ENCODE results near the gene WDFY4.

Gene WDFY4

GRCh38 chr10:48745662-48746245 is 61.1 kb downstream of the WDFY4 start:
- no peak for DNase-seq

GRCh38 chr10:48748573-48748972 is 63.9 kb downstream of the WDFY4 start:
- no peak for DNase-seq

GRCh38 chr10:48749254-48749787 is 64.6 kb downstream of the WDFY4 start:
- DNase-seq, result no peak

GRCh38 chr10:48750019-48750418 is 65.3 kb downstream of the WDFY4 start:
- DNase-seq, result no peak

- DNase-seq, result no peak
These were observed 66.3 kb downstream of the WDFY4 start for GRCh38 chr10:48750991-48751390.

GRCh38 chr10:48751730-48752129 is 67.1 kb downstream of the WDFY4 start:
- DNase-seq, result no peak

DNA sequence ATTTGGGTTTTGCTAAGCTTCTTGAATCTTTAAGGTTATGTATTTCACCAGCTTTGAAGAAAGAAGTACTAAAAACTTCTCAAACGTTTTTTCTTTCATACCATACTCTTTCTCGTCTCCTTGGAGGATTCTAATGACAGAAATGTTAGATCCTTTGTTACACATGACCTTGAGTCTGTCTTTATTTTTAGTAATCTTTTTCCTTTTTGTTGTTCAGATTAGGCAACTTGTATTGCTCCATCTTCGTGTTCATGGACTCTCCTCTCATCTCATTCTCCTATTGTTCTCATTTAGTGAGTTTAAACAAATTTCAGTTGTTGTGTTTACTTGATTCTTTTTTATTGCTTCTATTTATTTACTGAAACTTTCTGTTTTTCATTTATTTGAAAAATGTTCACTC is 73.7 kb downstream of the WDFY4 start:
- DNase-seq, result no peak

GRCh38 chr10:48759113-48759901 is 74.6 kb downstream of the WDFY4 start:
- DNase-seq, result peak; percentile 1

DNA sequence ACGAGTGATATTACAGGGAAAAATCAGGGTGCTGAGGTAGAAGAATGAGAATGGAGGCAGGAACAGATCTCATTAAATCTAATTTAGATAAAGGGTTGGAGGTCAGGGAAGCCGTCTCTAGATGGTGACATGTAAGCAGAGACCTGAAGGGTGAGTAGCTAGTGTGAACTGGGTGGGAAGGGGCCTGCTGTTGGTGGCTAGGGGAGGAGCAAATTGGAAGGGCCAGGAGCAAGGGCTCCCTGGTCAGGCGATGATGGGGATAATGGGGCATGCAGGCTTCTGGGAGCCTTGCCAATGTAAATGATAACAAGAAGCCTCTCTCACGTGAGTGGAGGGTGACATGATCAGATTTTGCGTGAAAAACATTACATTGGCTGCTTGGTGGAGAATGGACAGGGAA is 76.3 kb downstream of the WDFY4 start:
- peak; percentile 12 for DNase-seq

DNA sequence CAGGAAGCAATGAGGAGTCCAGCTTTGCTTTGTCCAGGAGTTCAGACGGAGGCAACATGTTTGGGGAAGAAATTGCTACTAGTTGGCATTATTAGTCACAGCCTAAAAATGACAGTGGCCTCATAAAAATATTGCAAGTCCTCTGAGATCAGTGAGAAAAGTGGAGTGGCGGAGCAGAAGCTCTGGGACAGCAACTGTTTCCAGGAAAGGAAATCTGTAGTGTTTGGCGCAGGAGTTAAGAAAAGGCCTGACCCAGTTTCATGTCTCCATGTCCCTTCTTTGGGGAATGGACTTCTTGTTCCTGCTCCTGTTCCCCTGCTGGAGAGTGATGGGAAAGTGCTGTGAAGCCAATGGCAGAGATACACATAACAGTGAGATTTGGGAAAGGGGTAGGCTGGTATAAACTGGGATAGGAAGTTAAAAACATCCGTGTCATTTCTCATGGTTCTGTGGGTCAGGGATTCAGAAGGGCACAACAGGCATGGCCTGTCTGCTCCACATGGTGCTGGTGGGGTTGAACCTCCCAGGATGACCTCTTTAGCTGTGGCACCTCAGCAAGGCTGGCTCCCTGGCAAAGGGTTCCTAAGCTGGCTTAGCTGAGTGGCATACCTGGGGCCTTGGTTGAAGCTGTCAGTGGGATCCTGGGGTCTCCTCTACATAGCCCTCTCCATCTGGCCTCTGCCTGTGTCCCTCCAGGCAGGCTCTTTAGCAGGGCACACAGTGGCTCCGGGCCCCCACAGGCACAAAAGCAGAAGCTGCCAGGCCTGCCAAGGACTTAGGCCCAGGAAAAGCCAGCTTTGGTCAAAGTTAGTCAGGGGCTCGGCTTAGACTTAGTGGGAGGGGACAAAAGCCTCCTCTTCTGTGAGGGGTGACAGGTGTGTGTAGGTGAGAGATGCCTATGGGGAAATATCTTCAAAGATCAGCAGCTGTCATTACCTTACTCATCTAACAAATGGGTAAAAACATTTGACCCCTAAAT is 77.7 kb downstream of the WDFY4 start:
- DNase-seq, result no peak

DNA sequence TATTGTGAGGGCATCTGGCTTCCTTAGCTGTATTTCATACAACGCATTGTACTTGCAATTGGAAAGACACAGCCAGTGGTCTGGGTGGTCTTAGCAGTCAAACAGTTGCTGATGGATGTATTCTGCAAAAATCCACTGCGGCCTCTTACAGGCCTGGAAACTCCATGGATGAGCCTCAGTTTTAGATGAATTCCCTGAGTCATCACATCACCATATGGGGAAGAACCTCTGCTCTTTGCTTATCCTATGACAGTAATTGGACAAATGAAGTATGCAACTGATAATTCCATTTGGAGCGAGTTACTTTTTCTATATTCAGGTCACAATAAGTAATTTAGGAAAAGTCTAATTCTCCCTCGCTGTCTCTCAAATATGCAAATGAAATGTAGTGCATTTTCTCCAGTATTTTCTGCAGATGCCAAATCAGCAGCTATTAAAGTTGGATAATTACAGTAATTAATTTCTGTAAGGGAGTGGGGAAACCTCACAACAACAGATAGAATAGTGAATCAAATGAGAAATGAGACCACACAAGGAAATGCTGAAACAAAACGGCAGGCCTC is 78.8 kb downstream of the WDFY4 start:
- DNase-seq, result no peak

- no peak for DNase-seq
These were observed 79.8 kb downstream of the WDFY4 start for GRCh38 chr10:48764486-48764885.

GRCh38 chr10:48765039-48765438 is 80.4 kb downstream of the WDFY4 start:
- no peak for DNase-seq

DNA sequence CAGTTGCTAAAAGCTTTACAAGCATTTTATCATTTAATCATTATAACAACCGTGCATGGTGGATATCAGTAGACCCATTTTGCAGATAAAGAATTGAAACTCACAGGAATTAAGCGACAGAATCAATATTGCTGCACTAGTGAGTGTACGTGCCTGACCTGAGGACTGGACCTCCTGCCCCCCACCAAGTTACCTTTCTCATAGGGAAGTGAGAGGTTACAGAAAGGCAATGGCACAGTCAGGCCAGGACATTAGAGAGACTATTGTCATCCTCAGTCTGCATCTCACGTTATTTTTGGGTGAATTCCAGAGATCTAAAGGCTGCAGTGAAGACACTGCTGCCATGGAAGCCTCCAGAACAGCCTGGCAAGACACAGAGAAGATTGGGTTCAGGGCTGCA is 80.9 kb downstream of the WDFY4 start:
- no peak for DNase-seq

DNA sequence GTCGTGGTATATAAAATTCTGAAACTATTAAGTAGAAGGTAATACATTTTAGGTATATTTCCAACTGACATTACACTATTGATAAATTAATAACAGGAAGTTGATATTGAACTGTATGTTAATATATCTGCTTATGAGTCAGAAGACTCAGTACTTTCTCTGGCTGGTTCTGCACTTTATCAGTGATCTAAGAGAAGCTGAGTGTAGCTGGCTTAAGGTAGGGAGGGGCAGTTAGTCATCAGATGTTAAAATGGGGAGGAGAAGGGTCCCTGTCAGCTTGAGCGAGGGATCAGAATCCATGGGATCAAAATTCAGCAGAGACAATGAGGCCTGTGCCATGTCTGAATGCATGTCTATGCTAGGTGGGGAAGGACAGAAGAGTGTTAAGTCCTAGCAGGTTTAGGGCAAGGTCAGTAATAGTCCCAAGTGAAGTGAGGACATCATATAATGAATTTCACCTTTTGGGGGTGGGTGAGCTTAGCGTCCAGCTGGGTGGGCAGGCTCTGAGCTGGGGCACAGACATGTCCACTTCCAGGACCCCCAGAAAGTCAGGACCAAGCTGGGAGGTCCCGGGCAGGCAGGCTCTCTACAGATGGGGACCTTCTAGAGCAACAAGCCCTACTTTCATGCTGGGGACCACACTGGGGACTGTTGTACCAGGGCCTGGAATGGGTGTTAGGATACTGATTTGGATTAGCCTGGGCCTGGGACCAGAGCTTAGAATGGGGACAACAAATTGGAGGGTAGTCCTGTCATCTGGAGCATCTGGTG is 82.9 kb downstream of the WDFY4 start:
- DNase-seq, result no peak

DNA sequence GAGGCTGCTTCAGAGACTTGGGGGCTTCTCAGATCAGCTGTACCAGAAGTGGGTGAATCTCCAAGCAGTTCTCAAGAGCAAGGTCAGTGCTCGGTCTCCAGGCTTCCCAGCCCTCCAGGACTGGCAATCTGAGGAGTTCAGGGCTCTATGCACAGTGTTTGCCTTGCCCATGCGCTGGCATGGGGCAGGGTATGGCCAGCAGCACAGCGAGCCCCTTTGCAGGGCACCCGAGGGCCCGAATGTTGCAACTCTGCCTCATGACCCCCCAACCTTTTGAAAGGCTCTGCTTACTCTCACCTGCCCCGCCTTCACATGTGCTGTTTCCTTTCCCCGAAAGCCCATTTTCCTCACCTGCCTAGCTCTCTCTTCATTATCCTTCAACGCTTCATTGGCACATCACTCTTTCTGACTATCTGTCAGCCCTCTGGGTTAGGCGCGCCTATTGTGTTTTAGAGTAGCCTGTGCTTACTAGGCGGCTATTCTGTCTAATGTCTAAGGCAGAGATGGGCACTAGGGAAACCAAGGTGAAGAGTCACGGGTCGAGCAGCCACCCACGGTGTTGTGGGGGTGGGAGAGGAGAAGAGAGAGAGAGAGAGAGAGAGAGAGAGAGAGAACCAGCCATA is 83.6 kb downstream of the WDFY4 start:
- no peak for DNase-seq

DNA sequence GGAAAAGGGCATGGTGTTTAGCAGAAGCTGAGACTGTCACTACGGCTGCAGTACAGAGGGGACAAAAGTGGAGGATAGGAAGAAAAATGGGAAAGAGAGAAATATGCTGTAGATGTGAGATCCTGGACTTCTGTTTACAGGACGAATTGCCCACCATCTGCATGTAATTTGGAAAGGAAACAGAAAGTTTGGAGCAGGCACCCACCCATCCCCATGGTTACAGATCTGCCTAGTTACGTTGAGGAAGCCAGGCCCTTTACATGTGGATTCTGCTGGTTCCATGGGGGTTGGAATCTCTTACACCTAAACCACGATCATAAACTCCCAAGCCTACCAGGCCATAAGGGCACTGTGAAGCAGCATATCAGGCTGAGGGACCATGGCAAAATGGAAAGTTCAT is 84.3 kb downstream of the WDFY4 start:
- DNase-seq, result no peak

GRCh38 chr10:48769706-48770435 is 85.2 kb downstream of the WDFY4 start:
- no peak for DNase-seq

DNA sequence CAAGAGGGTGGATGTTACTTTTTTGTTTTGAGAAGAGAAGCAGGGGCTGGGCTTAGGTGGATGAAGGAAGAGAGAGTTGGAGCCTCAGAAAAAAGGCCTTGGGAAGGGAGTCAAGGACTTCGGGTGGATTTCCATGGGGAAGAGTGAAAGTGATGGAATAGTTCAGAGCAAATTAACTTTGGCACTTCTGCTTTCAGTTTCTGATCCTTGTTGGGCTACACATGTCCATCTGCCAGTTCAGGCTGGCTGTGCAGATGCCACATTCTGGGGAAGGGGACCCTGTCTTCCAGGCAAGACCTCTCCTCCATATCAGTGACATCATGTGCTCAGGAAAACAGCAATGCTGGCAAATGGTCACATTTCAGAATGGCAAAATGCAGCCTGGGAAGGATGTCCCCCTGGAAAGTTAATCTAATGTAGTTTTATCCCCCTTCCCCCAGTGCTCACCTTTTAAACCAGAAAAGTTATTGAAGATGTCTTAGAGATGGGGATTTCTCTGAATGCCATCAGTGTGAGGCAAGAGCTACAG is 86.0 kb downstream of the WDFY4 start:
- DNase-seq, result no peak

- no peak for DNase-seq
These were observed 86.6 kb downstream of the WDFY4 start for GRCh38 chr10:48771234-48771633.

DNA sequence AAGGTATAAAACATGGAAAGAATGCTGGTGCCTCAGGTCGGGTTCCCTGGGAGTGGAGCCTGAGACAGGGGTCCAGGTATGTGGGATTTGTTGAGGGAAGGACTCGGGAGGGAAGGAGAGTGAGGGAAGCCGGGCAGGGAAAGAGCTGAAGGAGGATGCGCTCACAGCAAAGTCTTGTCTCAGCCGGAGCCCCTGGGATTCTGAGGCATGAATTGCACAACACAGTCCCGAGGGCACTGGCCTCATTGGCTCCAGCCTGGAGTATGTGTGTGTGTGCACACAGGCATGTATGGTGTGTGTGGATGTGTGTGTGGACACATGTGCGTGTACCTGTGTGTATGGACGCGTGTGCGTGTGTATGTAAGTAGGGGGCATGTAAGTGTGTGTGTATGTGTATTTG is 87.4 kb downstream of the WDFY4 start:
- DNase-seq, result no peak

All from NCI-H69 (cell line).